OCI-LY7 (cell line): ENCODE data around the gene JCAD. TPM values are rescaled to one million over a fixed set of nuclear protein-coding genes. Genes with fewer than 3 reads are reported as not detected.

Experiments used
- BruUV-seq: library from RNA; stranded (reverse); fragments of 400-500 nt; replicated peaks from 2 replicates; lab custom pipeline; 2021; lab: Mats Ljungman, UMichigan
- CTCF ChIA-PET: fragments of 300-600 bp; sonication (Branson Sonifier 250); formaldehyde crosslinking; loops from one replicate; lab custom pipeline; 2022; ENCODE audit warnings: antibody characterized with exemption; ENCODE audit not compliant: unreplicated experiment; lab: Charles Lee
- POLR2A ChIA-PET: fragments of 300-600 bp; sonication (Branson Sonifier 250); formaldehyde crosslinking; loops from one replicate; lab custom pipeline; 2022; ENCODE audit warnings: antibody characterized with exemption; lab: Charles Lee
- DNase-seq: peaks from one replicate; pipeline ENCODE4 v3.0.0-alpha.2; 2015; ENCODE audit warnings: low spot score
- H2AFZ ChIP-seq: fragments of 200-600 bp; sonication (generic), shearing (Covaris generic); 2 replicates; pipeline ENCODE4 v1.6.1; 2014; ENCODE audit warnings: mild to moderate bottlenecking, antibody characterized with exemption, low read length, moderate library complexity
- H3K27ac ChIP-seq: fragments of 200-600 bp; sonication (generic); 2 replicates; pipeline ENCODE4 v1.5.1; 2014; ENCODE audit warnings: mixed run types, low read depth, mild to moderate bottlenecking, moderate library complexity, low read length, inconsistent platforms; ENCODE audit not compliant: poor library complexity, severe bottlenecking
- H3K36me3 ChIP-seq: fragments of 200-600 bp; sonication (generic); 2 replicates; pipeline ENCODE4 v1.6.1; 2014; ENCODE audit warnings: mild to moderate bottlenecking, antibody characterized with exemption, low read length, moderate library complexity, mixed read lengths; ENCODE audit not compliant: insufficient read depth
- H3K4me1 ChIP-seq: fragments of 200-600 bp; sonication (generic); 2 replicates; pipeline ENCODE4 v1.5.1; 2014; ENCODE audit warnings: mild to moderate bottlenecking, low read length; ENCODE audit not compliant: insufficient read depth, poor library complexity, severe bottlenecking
- H3K4me2 ChIP-seq: fragments of 200-600 bp; sonication (generic); 2 replicates; pipeline ENCODE4 v1.6.1; 2014; ENCODE audit warnings: mild to moderate bottlenecking, low read length
- H3K4me3 ChIP-seq: fragments of 200-600 bp; sonication (generic); 2 replicates; pipeline ENCODE4 v1.5.1; 2014; ENCODE audit warnings: mild to moderate bottlenecking, low read depth, low read length; ENCODE audit not compliant: poor library complexity, severe bottlenecking
- H3K79me2 ChIP-seq: fragments of 200-600 bp; sonication (generic); 2 replicates; pipeline ENCODE4 v1.6.1; 2016; ENCODE audit warnings: low read depth, mild to moderate bottlenecking, low read length, moderate library complexity, mixed read lengths; ENCODE audit not compliant: insufficient read depth
- H3K9me2 ChIP-seq: fragments of 200-600 bp; sonication (generic); 2 replicates; pipeline ENCODE4 v1.6.1; 2016; ENCODE audit warnings: mild to moderate bottlenecking, low read length, mixed read lengths; ENCODE audit not compliant: insufficient read depth
- H3K9me3 ChIP-seq: fragments of 200-600 bp; sonication (generic); 2 replicates; pipeline ENCODE4 v1.6.1; 2014; ENCODE audit warnings: mild to moderate bottlenecking, mixed run types, low read length, mixed read lengths
- H4K20me1 ChIP-seq: fragments of 200-600 bp; sonication (generic); 2 replicates; pipeline ENCODE4 v1.6.1; 2014; ENCODE audit warnings: mild to moderate bottlenecking, antibody characterized with exemption, low read length, moderate library complexity, mixed read lengths; ENCODE audit not compliant: insufficient read depth
- EZH2phosphoT487 ChIP-seq: fragments of 200-600 bp; sonication (generic); IDR thresholded peaks from 2 replicates; pipeline ENCODE4 v1.6.1; 2018; ENCODE audit warnings: low read depth, borderline replicate concordance, mild to moderate bottlenecking, mixed run types, antibody characterized with exemption, low read length, moderate library complexity, mixed read lengths
- intact Hi-C: fragments of 100-400 bp; cut with micrococcal nuclease; formaldehyde crosslinking; loops from one replicate; pipeline ENCODE4 v1.10.0; 2022; ENCODE audit not compliant: unreplicated experiment
- total RNA-seq, 2 experiments: library from RNA; depleted of rRNA in 1 of 2; stranded (reverse); fragments of >200 nt in 1 of 2; shearing (Covaris generic) in 1 of 2; gene quantifications; 2 replicates each; pipeline ENCODE4 v1.2.3, GENCODE V29; 2014 to 2022
- TF ChIP-seq, protein P1 (sequence below): fragments of 200-600 bp; sonication (generic); conservative IDR thresholded peaks from 2 replicates; pipeline ENCODE4 v1.5.1; 2014; ENCODE audit warnings: mild to moderate bottlenecking, antibody characterized with exemption, low read length, moderate library complexity, mixed read lengths

The JCAD gene
- total RNA-seq, 2 experiments from 2014 or later = not detected

DNA sequence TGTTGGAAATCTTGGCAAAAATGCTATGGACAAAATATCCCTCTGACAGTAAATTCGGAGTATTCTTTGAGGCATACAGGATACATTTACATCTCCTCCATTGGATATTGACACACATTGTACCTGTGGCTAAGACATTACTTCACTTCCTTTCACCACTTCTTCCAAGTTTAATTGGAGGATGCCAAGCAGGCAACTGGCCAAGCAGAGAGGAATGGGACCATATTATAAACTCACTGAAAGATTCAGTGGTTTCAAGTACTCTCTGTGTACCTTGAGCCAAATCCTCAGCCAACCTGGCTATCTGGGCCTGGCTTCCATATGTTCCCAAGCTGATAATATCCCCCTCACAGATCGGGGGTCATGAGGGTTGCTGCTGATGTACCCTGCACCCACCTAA is 14.7 kb upstream of the JCAD start:
- DNase-seq = no peak
- Histone ChIP-seq H3K27ac (no peak overlapping the region), H3K4me2 (no peak overlapping the region), H3K4me3 (no peak overlapping the region), H3K9me2 (no peaks in the 10 kb centered on the region), H3K9me3 (no peaks in the 10 kb centered on the region), H2AFZ (no peak overlapping the region), H4K20me1 (no peaks in the 10 kb centered on the region), H3K4me1 (no peaks in the 10 kb centered on the region), H3K79me2 (no peaks in the 10 kb centered on the region), H3K36me3 (no peaks in the 10 kb centered on the region)
- ChIA-PET POLR2A (interaction anchor here (0.6 to 0.7 kb wide), 2 partner anchors 301 to 574 kb away, joined by 4 to 5 read pairs; no protein-coding TSS in a partner anchor), CTCF (no interaction called here)
- no TSS peak for BruUV-seq
- intact Hi-C loops = no loop called here
- TF ChIP-seq, protein P1, sequence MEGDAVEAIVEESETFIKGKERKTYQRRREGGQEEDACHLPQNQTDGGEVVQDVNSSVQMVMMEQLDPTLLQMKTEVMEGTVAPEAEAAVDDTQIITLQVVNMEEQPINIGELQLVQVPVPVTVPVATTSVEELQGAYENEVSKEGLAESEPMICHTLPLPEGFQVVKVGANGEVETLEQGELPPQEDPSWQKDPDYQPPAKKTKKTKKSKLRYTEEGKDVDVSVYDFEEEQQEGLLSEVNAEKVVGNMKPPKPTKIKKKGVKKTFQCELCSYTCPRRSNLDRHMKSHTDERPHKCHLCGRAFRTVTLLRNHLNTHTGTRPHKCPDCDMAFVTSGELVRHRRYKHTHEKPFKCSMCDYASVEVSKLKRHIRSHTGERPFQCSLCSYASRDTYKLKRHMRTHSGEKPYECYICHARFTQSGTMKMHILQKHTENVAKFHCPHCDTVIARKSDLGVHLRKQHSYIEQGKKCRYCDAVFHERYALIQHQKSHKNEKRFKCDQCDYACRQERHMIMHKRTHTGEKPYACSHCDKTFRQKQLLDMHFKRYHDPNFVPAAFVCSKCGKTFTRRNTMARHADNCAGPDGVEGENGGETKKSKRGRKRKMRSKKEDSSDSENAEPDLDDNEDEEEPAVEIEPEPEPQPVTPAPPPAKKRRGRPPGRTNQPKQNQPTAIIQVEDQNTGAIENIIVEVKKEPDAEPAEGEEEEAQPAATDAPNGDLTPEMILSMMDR = no peak

DNA sequence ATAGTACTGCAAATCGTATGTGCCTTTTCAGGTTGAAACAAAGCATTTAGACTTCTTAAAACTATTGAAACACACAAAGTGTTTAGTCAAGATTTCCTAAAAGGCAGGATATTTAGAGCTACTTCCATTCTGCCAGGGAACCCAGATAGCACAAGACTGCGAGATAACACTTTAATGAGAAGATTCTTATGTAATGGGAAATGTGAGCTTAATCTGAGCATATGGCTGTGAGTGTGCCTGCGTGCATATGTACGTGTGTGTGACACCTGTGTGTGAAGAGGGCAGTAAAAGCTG is 14.3 kb upstream of the JCAD start:
- no peaks in the 10 kb centered on the region for H4K20me1 ChIP-seq
- DNase-seq = no peak
- no peak overlapping the region for H3K4me2 ChIP-seq
- H3K36me3 ChIP-seq = no peaks in the 10 kb centered on the region
- TF ChIP-seq EZH2phosphoT487 = no peak
- TF ChIP-seq, protein P1 = no peak
- H3K9me2 ChIP-seq = no peaks in the 10 kb centered on the region
- H3K9me3 ChIP-seq = no peaks in the 10 kb centered on the region
- ChIA-PET POLR2A (interaction anchor here (0.5 to 0.7 kb wide), 3 partner anchors 114 to 574 kb away, joined by 3 to 5 read pairs (median 4); no protein-coding TSS in a partner anchor), CTCF (no interaction called here)
- no peak overlapping the region for H2AFZ ChIP-seq
- no peaks in the 10 kb centered on the region for H3K4me1 ChIP-seq
- BruUV-seq = no TSS peak
- intact Hi-C loops = no loop called here
- no peak overlapping the region for H3K27ac ChIP-seq
- no peaks in the 10 kb centered on the region for H3K79me2 ChIP-seq
- no peak overlapping the region for H3K4me3 ChIP-seq

DNA sequence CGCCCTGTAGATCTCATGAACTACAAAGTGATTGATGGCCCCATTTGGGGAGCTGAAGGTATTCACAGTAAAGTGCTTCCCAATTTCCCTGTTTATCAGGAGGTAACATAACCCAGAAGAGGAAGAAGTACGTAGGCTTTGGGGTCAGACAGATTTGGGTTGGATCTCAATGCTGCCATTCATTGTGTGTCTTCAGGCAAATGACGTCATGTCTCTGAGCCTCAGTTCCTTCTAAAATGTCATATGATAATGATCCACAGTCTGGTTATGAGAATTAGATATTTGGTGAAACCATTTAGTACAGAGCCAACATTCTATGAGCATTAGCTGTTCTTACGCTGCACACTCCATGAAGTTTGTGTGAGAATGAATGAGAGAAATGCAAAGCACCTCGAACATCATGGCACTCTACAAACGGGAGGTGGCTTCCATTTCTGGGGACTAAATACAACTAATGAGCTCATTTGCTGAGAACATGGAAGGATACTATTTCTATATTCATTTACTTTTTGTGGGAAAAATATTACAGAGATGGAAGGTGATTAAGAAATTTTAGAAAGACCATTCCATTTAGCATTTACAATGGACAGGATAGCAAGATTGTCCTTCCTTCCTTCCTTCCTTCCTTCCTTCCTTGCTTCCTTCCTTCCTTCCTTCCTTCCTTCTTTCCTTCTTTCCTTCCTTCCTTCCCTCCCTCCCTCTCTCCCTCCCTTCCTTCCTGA is 13.8 kb upstream of the JCAD start:
- ChIA-PET POLR2A (interaction anchor here (0.5 to 0.7 kb wide), 3 partner anchors 114 to 574 kb away, joined by 3 to 5 read pairs (median 4); no protein-coding TSS in a partner anchor), CTCF (no interaction called here)
- no TSS peak for BruUV-seq

More for the DNA sequence above, 13.8 kb upstream of the JCAD start:
- Histone ChIP-seq H3K4me2 (no peak overlapping the region), H3K9me3 (no peaks in the 10 kb centered on the region), H3K4me3 (no peak overlapping the region), H2AFZ (no peak overlapping the region), H4K20me1 (no peaks in the 10 kb centered on the region), H3K9me2 (no peaks in the 10 kb centered on the region), H3K4me1 (no peaks in the 10 kb centered on the region), H3K79me2 (no peaks in the 10 kb centered on the region), H3K27ac (no peak overlapping the region), H3K36me3 (no peaks in the 10 kb centered on the region)
- intact Hi-C loops = no loop called here
- DNase-seq = no peak
- TF ChIP-seq EZH2phosphoT487 = no peak
- TF ChIP-seq, protein P1 = no peak
